Keratinocyte (primary cell): Measurements from ENCODE around the gene TMEM163.

Experiments used
- EZH2 ChIP-seq: IDR thresholded peaks from one replicate; pipeline ENCODE4 v1.6.1; 2012; ENCODE audit warnings: inconsistent platforms, mild to moderate bottlenecking, low read length, moderate library complexity
- TF ChIP-seq, protein P1 (sequence below), 3 experiments: IDR thresholded peaks in 1 of 3; conservative IDR thresholded peaks in 1 of 3; optimal IDR thresholded peaks in 1 of 3; 2 replicates in 2 of 3; 3 replicates in 1 of 3; pipeline versions ENCODE3 to v1.5.1; 2011; ENCODE audit warnings: low read length in 3 of 3, mild to moderate bottlenecking in 3 of 3, moderate library complexity in 2 of 3, control low read depth in 1 of 3, inconsistent platforms in 1 of 3; ENCODE audit not compliant: insufficient read depth in 2 of 3; ENCODE audit errors: extremely low read depth in 1 of 3

DNA sequence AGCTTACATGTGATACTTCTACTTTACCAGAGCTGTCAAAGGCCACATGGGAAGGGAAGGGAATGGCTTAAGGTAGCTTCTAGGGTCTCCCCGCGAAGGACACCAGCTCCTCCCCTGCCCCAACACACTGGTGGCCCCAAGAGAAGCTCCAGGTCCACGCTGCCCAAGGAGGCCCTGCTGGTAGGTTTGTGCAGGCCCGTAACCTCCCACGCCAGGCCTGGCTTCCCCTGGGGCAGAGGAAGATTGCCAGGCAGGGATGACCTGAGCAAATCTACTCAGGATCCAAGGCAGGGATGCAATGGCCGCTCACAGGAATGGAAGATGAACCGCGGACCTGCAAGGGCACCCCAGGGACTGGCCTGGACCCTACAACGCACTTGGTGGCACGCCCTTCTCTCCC lies 259.9 kb downstream of the TMEM163 start:
- TF ChIP-seq, protein P1, sequence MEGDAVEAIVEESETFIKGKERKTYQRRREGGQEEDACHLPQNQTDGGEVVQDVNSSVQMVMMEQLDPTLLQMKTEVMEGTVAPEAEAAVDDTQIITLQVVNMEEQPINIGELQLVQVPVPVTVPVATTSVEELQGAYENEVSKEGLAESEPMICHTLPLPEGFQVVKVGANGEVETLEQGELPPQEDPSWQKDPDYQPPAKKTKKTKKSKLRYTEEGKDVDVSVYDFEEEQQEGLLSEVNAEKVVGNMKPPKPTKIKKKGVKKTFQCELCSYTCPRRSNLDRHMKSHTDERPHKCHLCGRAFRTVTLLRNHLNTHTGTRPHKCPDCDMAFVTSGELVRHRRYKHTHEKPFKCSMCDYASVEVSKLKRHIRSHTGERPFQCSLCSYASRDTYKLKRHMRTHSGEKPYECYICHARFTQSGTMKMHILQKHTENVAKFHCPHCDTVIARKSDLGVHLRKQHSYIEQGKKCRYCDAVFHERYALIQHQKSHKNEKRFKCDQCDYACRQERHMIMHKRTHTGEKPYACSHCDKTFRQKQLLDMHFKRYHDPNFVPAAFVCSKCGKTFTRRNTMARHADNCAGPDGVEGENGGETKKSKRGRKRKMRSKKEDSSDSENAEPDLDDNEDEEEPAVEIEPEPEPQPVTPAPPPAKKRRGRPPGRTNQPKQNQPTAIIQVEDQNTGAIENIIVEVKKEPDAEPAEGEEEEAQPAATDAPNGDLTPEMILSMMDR (optimal IDR thresholded peaks at IDR 0.05 in 1 of 3, IDR thresholded peaks at IDR 0.05 in 1 of 3, conservative IDR thresholded peaks at IDR 0.05 in 1 of 3; ENCODE audit: extremely low read depth in 1 of 3, insufficient read depth in 2 of 3, low read length in 3 of 3), result no peak
- TF ChIP-seq EZH2, result no peak
